ENCODE measurements around the gene MEIS1.

- no peak for TF ChIP-seq POLR2AphosphoS5 (IDR thresholded peaks at IDR 0.05; ENCODE audit: low read depth, low read length)
- no peak for TF ChIP-seq POLR2A (IDR thresholded peaks at IDR 0.05; ENCODE audit: low read depth, low read length)
These were observed 9.3 kb downstream of the MEIS1 start for GRCh38 chr2:66443979-66444861.

Data from GM12892 (cell line).